Activated CD4-positive, alpha-beta T cell treated with anti-CD3 and anti-CD28 coated beads, Interleukin-10, Interleukin-2, amounts not matched to agents 100 ng/mL and 50 ng/mL, durations not matched to agents 16 hours and 8 hours (primary cell): ENCODE data around the gene NCMAP.

Experiments
- DNase-seq: peaks from one replicate; pipeline ENCODE4 v3.0.0-alpha.2; 2020

Gene NCMAP

GRCh38 chr1:24575905-24576587 lies 20.2 kb downstream of the NCMAP start:
- DNase-seq, result no peak

GRCh38 chr1:24578846-24579245 lies 23.0 kb downstream of the NCMAP start:
- no peak for DNase-seq

- no peak for DNase-seq
Measured at GRCh38 chr1:24580756-24581155, 24.9 kb downstream of the NCMAP start.

GRCh38 chr1:24584171-24584647 lies 28.3 kb downstream of the NCMAP start:
- no peak for DNase-seq

- no peak for DNase-seq
Measured at GRCh38 chr1:24586119-24586518, 30.2 kb downstream of the NCMAP start.

GRCh38 chr1:24586970-24587820 lies 31.3 kb downstream of the NCMAP start:
- peak; percentile 82 for DNase-seq

GRCh38 chr1:24588573-24588972 lies 32.7 kb downstream of the NCMAP start:
- no peak for DNase-seq

- DNase-seq, result no peak
Measured at GRCh38 chr1:24589200-24589599, 33.3 kb downstream of the NCMAP start.

- no peak for DNase-seq
Measured at GRCh38 chr1:24591781-24592180, 35.9 kb downstream of the NCMAP start.

GRCh38 chr1:24594328-24594598 lies 38.4 kb downstream of the NCMAP start:
- DNase-seq, result no peak

GRCh38 chr1:24596401-24596880 lies 40.6 kb downstream of the NCMAP start:
- DNase-seq, result no peak

GRCh38 chr1:24599265-24599664 lies 43.4 kb downstream of the NCMAP start:
- no peak for DNase-seq

- DNase-seq, result no peak
Measured at GRCh38 chr1:24600551-24600950, 44.7 kb downstream of the NCMAP start.

GRCh38 chr1:24605534-24606295 lies 49.8 kb downstream of the NCMAP start:
- DNase-seq, result no peak

GRCh38 chr1:24606296-24606605 lies 50.4 kb downstream of the NCMAP start:
- DNase-seq, result no peak

- no peak for DNase-seq
Measured at GRCh38 chr1:24606621-24607020, 50.7 kb downstream of the NCMAP start.

GRCh38 chr1:24609949-24610517 lies 54.1 kb downstream of the NCMAP start:
- DNase-seq, result no peak

- DNase-seq, result no peak
Measured at GRCh38 chr1:24619376-24619775, 63.5 kb downstream of the NCMAP start.

- DNase-seq, result no peak
Measured at GRCh38 chr1:24620678-24621077, 64.8 kb downstream of the NCMAP start.

- DNase-seq, result no peak
Measured at GRCh38 chr1:24621121-24621520, 65.2 kb downstream of the NCMAP start.

- no peak for DNase-seq
Measured at GRCh38 chr1:24622218-24622617, 66.3 kb downstream of the NCMAP start.

- no peak for DNase-seq
Measured at GRCh38 chr1:24632832-24633175, 76.9 kb downstream of the NCMAP start.

GRCh38 chr1:24635195-24635843 lies 79.4 kb downstream of the NCMAP start:
- peak; percentile 66 for DNase-seq
